ENCODE data around the gene DNAJC8.

DNA sequence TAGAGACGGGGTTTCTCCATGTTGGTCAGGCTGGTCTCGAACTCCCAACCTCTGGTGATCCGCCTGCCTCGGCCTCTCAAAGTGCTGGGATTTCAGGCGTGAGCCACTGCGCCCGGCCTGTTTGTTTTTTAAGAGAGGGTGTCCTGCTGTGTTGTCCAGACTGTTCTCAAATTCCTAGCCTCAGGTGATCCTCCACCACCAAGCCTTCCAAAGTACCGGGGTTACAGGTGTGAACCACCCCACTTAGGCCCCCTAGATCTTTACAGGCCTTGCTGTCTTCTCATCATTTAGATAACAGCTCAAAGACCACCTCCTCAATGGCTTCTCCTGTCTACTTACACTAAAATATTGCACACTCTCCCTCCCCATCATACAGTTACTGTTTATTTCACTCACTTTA is 32.7 kb upstream of the DNAJC8 start:
- no peak for TF ChIP-seq POLR2A (IDR thresholded peaks at IDR 0.05)
- no peak for TF ChIP-seq CTCF (IDR thresholded peaks at IDR 0.05)
- no peak for TF ChIP-seq EP300 (IDR thresholded peaks at IDR 0.05)
- TF ChIP-seq POLR2AphosphoS5 (IDR thresholded peaks at IDR 0.05) = no peak
